HepG2 (cell line): ENCODE data around the gene P2RY11. TPM values are rescaled to one million over a fixed set of nuclear protein-coding genes. Genes with fewer than 3 reads are reported as not detected.

Experiments
- AHR ChIP-seq: IDR thresholded peaks from 2 replicates; pipeline ENCODE4 v1.6.1; 2018; ENCODE audit warnings: missing genetic modification reagents, missing compliant biosample characterization
- ARHGAP35 ChIP-seq: sonication (generic); formaldehyde crosslinking; IDR thresholded peaks from 2 replicates; pipeline ENCODE4 v1.9.0; 2022; ENCODE audit warnings: mild to moderate bottlenecking, inconsistent platforms, moderate library complexity, missing genetic modification reagents, borderline replicate concordance
- MAX ChIP-seq: IDR thresholded peaks from 2 replicates; pipeline ENCODE4 v1.6.1; 2012; ENCODE audit warnings: inconsistent platforms
- MXD1 ChIP-seq: sonication (generic); formaldehyde crosslinking; IDR thresholded peaks from 2 replicates; pipeline ENCODE4 v1.4.0; 2020; ENCODE audit warnings: mild to moderate bottlenecking, missing genetic modification reagents
- PAX8 ChIP-seq: sonication (generic); formaldehyde crosslinking; IDR thresholded peaks from 2 replicates; pipeline ENCODE4 v1.8.0; 2022; ENCODE audit warnings: mild to moderate bottlenecking, missing genetic modification reagents, borderline replicate concordance
- SIN3A ChIP-seq: IDR thresholded peaks from 2 replicates; pipeline ENCODE4 v1.6.1; 2011; ENCODE audit warnings: low read depth, mild to moderate bottlenecking, control low read depth, low read length, borderline replicate concordance
- SMYD3 ChIP-seq: sonication (generic); formaldehyde crosslinking; IDR thresholded peaks from 2 replicates; pipeline ENCODE4 v1.8.1; 2023; ENCODE audit warnings: mild to moderate bottlenecking, missing genetic modification reagents
- TARDBP ChIP-seq: sonication (generic); formaldehyde crosslinking; IDR thresholded peaks from 2 replicates; pipeline ENCODE4 v1.8.0; 2022; ENCODE audit warnings: mild to moderate bottlenecking, missing genetic modification reagents
- THRA ChIP-seq: sonication (generic); formaldehyde crosslinking; IDR thresholded peaks from 2 replicates; pipeline ENCODE4 v1.4.0; 2020; ENCODE audit warnings: missing genetic modification reagents, borderline replicate concordance
- ZBTB40 ChIP-seq, 2 experiments: fragments of 450-650 bp in 1 of 2; sonication (generic) in 1 of 2; formaldehyde crosslinking in 1 of 2; IDR thresholded peaks; 2 replicates each; pipeline versions ENCODE4 v1.6.1 to v1.8.0; 2016 to 2022; ENCODE audit warnings: antibody characterized with exemption in 1 of 2, mild to moderate bottlenecking in 1 of 2, missing genetic modification reagents in 1 of 2
- ZNF30 ChIP-seq: sonication (generic); formaldehyde crosslinking; IDR thresholded peaks from 2 replicates; pipeline ENCODE4 v1.5.0; 2020; ENCODE audit warnings: mild to moderate bottlenecking, missing genetic modification reagents
- ZNF691 ChIP-seq: sonication (generic); formaldehyde crosslinking; IDR thresholded peaks from 2 replicates; pipeline ENCODE4 v1.4.0; 2020; ENCODE audit warnings: missing genetic modification reagents, low read depth, mild to moderate bottlenecking, borderline replicate concordance
- ZNF883 ChIP-seq: sonication (generic); formaldehyde crosslinking; IDR thresholded peaks from 2 replicates; pipeline ENCODE4 v1.5.1; 2020; ENCODE audit warnings: mild to moderate bottlenecking, missing genetic modification reagents; ENCODE audit errors: not compliant biosample characterization
- polyA plus RNA-seq, 8 experiments: library from polyadenylated mRNA; depleted of rRNA in 3 of 8; stranded (reverse) in 7 of 8; unstranded in 1 of 8; fragments of >200 nt; fragmentation: Illumina TruSeq in 4 of 8; extraction: Trizol in 4 of 8; gene quantifications; 2 replicates each; pipeline versions ENCODE4 v1.2.1 to v1.2.3, GENCODE V29; 2011 to 2016; ENCODE audit warnings: low read depth in 4 of 8, missing spikeins in 1 of 8, mixed read lengths in 1 of 8; ENCODE audit not compliant: insufficient read depth in 1 of 8
- total RNA-seq, 5 experiments: library from RNA; depleted of rRNA; stranded (reverse); fragments of >200 nt; fragmentation: Illumina TruSeq; extraction: Trizol; gene quantifications; 2 replicates each; pipeline ENCODE4 v1.2.3, GENCODE V29; 2016; ENCODE audit warnings: low read depth in 1 of 5

The P2RY11 gene
- total and polyA plus RNA-seq, 2 of the 13 experiments (the other 11 are each of a cell fraction or from before 2014, with no cell fraction given): 4.0 to 7.8 TPM

- TF ChIP-seq ZBTB40 (IDR thresholded peaks at IDR 0.05) (peak; percentile 86), ZBTB40 (CRISPR knock-in tag; IDR thresholded peaks at IDR 0.05) (peak; percentile 64), SIN3A (peak; percentile 93; the same call in 1 of the 2 replicates), ZNF30 (CRISPR knock-in tag) (peak; percentile 96), MXD1 (peak; percentile 100; the same call in 1 of the 2 replicates), ZNF883 (CRISPR knock-in tag) (peak; percentile 86), PAX8 (CRISPR knock-in tag) (no peak), SMYD3 (CRISPR knock-in tag) (no peak), ARHGAP35 (CRISPR knock-in tag) (peak; percentile 61; the same call in 1 of the 2 replicates), THRA (CRISPR knock-in tag) (0 out of 2 replicates have a peak, but pooled peaks have one; percentile 24), ZNF691 (peak; percentile 74; the same call in 1 of the 2 replicates), MAX (peak; percentile 100), AHR (CRISPR knock-in tag) (peak; percentile 93; the same call in 1 of the 2 replicates), TARDBP (CRISPR knock-in tag) (peak; percentile 76)
Observed at GRCh38 chr19:10106100-10106936, 5.2 kb upstream of the P2RY11 start, which contains the start of gene PPAN (continued).
